Measurements from ENCODE around the gene GRM7. TPM values are rescaled to one million over a fixed set of nuclear protein-coding genes. Genes with fewer than 3 reads are reported as not detected.

GRM7 gene
- total and polyA plus RNA-seq, 12 donors, result 0.27 to 7.8 (median 3.2) TPM; not detected in 3

DNA sequence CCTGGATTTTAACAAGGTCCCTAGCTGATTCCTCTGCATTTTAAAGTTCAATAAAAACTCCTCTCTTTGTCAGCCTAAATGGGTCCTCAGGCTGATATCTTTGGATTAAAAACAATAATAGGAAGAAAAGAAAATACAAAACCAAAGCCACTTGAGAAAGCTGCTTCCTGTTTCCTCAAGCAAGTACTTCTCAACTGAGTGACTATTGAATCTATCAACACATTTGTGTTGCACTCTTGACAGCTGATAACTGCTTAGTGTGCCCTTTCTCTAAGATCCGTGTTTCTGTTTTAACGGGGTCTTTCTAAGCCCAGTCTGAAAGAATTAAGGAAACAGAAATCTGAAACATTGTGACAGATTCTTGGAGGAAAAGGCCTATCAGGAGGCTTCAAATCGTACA, 410.7 kb downstream of the GRM7 start:
- TF ChIP-seq, protein P1, sequence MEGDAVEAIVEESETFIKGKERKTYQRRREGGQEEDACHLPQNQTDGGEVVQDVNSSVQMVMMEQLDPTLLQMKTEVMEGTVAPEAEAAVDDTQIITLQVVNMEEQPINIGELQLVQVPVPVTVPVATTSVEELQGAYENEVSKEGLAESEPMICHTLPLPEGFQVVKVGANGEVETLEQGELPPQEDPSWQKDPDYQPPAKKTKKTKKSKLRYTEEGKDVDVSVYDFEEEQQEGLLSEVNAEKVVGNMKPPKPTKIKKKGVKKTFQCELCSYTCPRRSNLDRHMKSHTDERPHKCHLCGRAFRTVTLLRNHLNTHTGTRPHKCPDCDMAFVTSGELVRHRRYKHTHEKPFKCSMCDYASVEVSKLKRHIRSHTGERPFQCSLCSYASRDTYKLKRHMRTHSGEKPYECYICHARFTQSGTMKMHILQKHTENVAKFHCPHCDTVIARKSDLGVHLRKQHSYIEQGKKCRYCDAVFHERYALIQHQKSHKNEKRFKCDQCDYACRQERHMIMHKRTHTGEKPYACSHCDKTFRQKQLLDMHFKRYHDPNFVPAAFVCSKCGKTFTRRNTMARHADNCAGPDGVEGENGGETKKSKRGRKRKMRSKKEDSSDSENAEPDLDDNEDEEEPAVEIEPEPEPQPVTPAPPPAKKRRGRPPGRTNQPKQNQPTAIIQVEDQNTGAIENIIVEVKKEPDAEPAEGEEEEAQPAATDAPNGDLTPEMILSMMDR (IDR thresholded peaks at IDR 0.05), result no peak
- TF ChIP-seq POLR2A (IDR thresholded peaks at IDR 0.05), result no peak
- H3K4me3 ChIP-seq, result no peak overlapping the region
- intact Hi-C loops (cut with DNase I), result no loop called here
- no peaks in the 10 kb centered on the region for H3K4me1 ChIP-seq (replicated peaks in 1 of 2)
- WGBS, 4 donors, result 63 to 74% (median 70%) methylated on average over 3 of the region's 3 CpGs
- H3K27ac ChIP-seq, result no peak overlapping the region
- no peak for DNase-seq
- H3K36me3 ChIP-seq (replicated peaks in 1 of 2), result no peaks in the 10 kb centered on the region
- H3K9me3 ChIP-seq (replicated peaks in 1 of 3), result no peaks in the 10 kb centered on the region
- H3K27me3 ChIP-seq, result no peaks in the 10 kb centered on the region

DNA sequence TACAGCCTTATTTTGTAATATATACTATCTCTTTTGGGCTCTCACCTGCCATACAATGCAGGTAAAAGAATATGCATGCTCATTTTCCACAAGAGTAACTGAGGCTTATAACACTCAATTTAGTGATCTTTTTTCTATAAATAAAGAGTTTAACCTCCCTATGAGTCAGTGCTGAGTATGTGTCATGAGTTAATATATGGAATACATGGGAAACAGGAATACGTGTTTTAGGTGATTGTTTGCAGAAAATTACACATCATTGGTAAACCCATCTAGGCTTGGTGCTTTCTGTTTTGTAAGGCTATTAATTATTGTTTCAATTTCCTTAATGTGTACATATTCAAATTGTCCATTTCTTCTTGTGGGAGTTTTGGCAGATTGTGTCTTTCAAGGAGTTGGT, 411.3 kb downstream of the GRM7 start:
- H3K9me3 ChIP-seq (replicated peaks in 1 of 3), result no peaks in the 10 kb centered on the region
- DNase-seq, result no peak
- H3K27ac ChIP-seq, result no peak overlapping the region
- no peaks in the 10 kb centered on the region for H3K36me3 ChIP-seq (replicated peaks in 1 of 2)
- WGBS, 4 donors, result 77 to 92% (median 87%) methylated on average over 1 of the region's 1 CpG
- H3K4me3 ChIP-seq, result no peak overlapping the region
- H3K4me1 ChIP-seq (replicated peaks in 1 of 2), result no peaks in the 10 kb centered on the region
- intact Hi-C loops (cut with DNase I), result no loop called here
- TF ChIP-seq POLR2A (IDR thresholded peaks at IDR 0.05), result no peak
- TF ChIP-seq, protein P1 (IDR thresholded peaks at IDR 0.05), result no peak
- H3K27me3 ChIP-seq, result no peaks in the 10 kb centered on the region

DNA sequence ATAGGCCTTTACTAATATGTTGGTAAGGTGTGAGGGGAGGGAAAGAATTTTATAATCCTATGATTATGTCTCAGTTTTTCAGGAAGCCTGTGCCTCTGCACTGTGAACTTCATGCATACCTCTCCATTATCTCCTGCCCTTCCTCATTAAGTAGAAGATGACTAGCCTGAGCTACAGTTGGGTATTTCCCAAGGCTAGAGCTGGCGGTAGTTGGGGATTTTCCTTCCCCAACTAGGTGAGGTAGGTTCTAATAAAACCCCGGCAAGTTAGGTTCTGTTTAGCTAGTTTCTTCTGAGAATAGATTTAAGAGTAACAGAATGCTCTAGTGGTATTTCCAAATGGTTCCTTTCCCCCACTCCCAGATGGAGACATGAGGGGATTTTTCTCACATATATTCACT, 414.5 kb downstream of the GRM7 start:
- H3K27ac ChIP-seq, result no peak overlapping the region
- intact Hi-C loops (cut with DNase I), result no loop called here
- no peaks in the 10 kb centered on the region for H3K4me1 ChIP-seq (replicated peaks in 1 of 2)
- no peaks in the 10 kb centered on the region for H3K36me3 ChIP-seq (replicated peaks in 1 of 2)
- DNase-seq, result no peak
- TF ChIP-seq POLR2A (IDR thresholded peaks at IDR 0.05), result no peak
- TF ChIP-seq, protein P1 (IDR thresholded peaks at IDR 0.05), result no peak
- WGBS, 4 donors, result 91 to 95% (median 93%) methylated on average over 2 of the region's 2 CpGs
- H3K4me3 ChIP-seq, result no peak overlapping the region
- no peaks in the 10 kb centered on the region for H3K9me3 ChIP-seq (replicated peaks in 1 of 3)
- no peaks in the 10 kb centered on the region for H3K27me3 ChIP-seq

DNA sequence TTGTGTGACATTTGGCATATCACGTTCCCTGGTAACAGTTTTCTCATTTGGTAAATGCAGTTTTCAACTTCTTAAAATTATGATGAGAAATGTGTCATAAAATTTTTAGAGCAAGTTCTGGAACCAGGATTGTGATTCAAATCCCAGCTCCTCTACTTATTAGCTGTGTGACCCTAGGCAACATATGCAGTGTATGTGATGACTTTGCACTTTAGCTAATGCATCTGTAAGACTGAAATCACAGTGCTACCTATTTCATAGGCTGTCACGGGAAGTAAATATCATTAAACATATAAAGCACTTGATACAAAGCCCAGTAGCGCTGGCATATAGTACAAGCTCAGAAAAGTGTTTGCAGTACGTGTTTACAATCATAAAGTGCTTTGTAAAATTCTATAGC, 419.4 kb downstream of the GRM7 start:
- TF ChIP-seq POLR2A (IDR thresholded peaks at IDR 0.05), result no peak
- TF ChIP-seq, protein P1 (IDR thresholded peaks at IDR 0.05), result no peak
- Histone ChIP-seq H3K27ac (no peak overlapping the region), H3K4me1 (replicated peaks in 1 of 2) (no peaks in the 10 kb centered on the region), H3K9me3 (replicated peaks in 1 of 3) (no peaks in the 10 kb centered on the region), H3K27me3 (no peaks in the 10 kb centered on the region), H3K36me3 (replicated peaks in 1 of 2) (no peaks in the 10 kb centered on the region), H3K4me3 (no peak overlapping the region)
- WGBS, 4 donors, result 68 to 84% (median 79%) methylated on average over 4 of the region's 4 CpGs
- DNase-seq, result no peak
- intact Hi-C loops (cut with DNase I), result loop anchor here in 1 of 2 donors (10.0 kb wide), 1 partner anchor 264 kb away; no protein-coding TSS in a partner anchor

Data from adrenal gland (tissue), 12 donors.